Esophagus squamous epithelium (tissue), 5 donors: ENCODE measurements around the gene ZFAND3. TPM values are rescaled to one million over a fixed set of nuclear protein-coding genes. Genes with fewer than 3 reads are reported as not detected.
"Not testable (repeated sequence)": the region's sequence is repeated elsewhere in the genome, so short reads cannot be mapped to it uniquely, and the experiment has no call there.

Experiments
- DNase-seq: peaks from one replicate; lab custom pipeline; 2025; lab: John Stamatoyannopoulos, UW
- H3K27ac ChIP-seq, 4 donors: fragments of 200-600 bp; sonication (generic); one replicate each; pipeline ENCODE4 v1.5.1; 2016 to 2019; ENCODE audit warnings: mild to moderate bottlenecking in 1 of 4
- H3K27me3 ChIP-seq, 4 donors: fragments of 200-600 bp; sonication (generic); 1 replicate in 3 of 4; 2 replicates in 1 of 4; pipeline versions ENCODE4 v1.5.1 to v1.6.0; 2017 to 2021; ENCODE audit warnings: antibody characterized with exemption in 1 of 4
- H3K36me3 ChIP-seq, 3 donors: fragments of 200-600 bp; sonication (generic); one replicate each; pipeline ENCODE4 v1.5.1; 2016 to 2019
- H3K4me1 ChIP-seq, 3 donors: fragments of 200-600 bp; sonication (generic); one replicate each; pipeline ENCODE4 v1.5.1; 2017 to 2019
- H3K4me3 ChIP-seq, 4 donors: fragments of 200-600 bp; sonication (generic); 1 replicate in 3 of 4; 2 replicates in 1 of 4; pipeline ENCODE4 v1.5.1; 2016 to 2019; ENCODE audit warnings: mild to moderate bottlenecking in 2 of 4, moderate library complexity in 1 of 4
- H3K9me3 ChIP-seq, 3 donors: fragments of 200-600 bp; sonication (generic); one replicate each; pipeline ENCODE4 v1.5.1; 2016 to 2019
- CTCF ChIP-seq, 6 experiments: fragments of 450-650 bp in 4 of 6; fragments of 200-600 bp in 2 of 6; sonication (generic) in 2 of 6; IDR thresholded peaks; one replicate each; pipeline ENCODE4 v1.5.1; 2016 to 2019; ENCODE audit warnings: antibody characterized with exemption in 6 of 6, mild to moderate bottlenecking in 4 of 6, moderate library complexity in 4 of 6
- POLR2A ChIP-seq, 4 donors: fragments of 450-650 bp; IDR thresholded peaks; one replicate each; pipeline ENCODE4 v1.6.1; 2017; ENCODE audit warnings: antibody characterized with exemption in 4 of 4, mild to moderate bottlenecking in 4 of 4, moderate library complexity in 3 of 4
- WGBS, 2 donors: methylation state at CpG; one replicate each; pipeline ENCODE4 v1.1.5; 2018; 5-methylcytosine and 5-hydroxymethylcytosine counted together
- intact Hi-C: fragments of 100-400 bp; cut with DNase I; formaldehyde crosslinking; loops from one replicate; pipeline ENCODE4 v1.15.0; 2022
- total RNA-seq, 4 donors: library from RNA; depleted of rRNA; stranded (reverse); fragments of >200 nt; gene quantifications; one replicate each; pipeline ENCODE4 v1.1.0, GENCODE V29; 2016
- donor health status: DM: yes; HTN: yes; CAD: no.

Gene ZFAND3
- total RNA-seq, 4 donors from 2014 or later, result 15.7 to 23.8 (median 20.9) TPM

GRCh38 chr6:38117281-38117680 lies 297.8 kb downstream of the ZFAND3 start:
- DNase-seq, result no peak
- TF ChIP-seq CTCF (IDR thresholded peaks at IDR 0.05) (no peak), POLR2A (IDR thresholded peaks at IDR 0.05) (no peak)
- Histone ChIP-seq H3K9me3 (no peaks in the 10 kb centered on the region), H3K4me1 (peaks cover 0 to 46% (median 6%) of the 10 kb centered on the region in 3 donors), H3K4me3 (no peak overlapping the region), H3K36me3 (peaks cover 0 to 46% (median 0%) of the 10 kb centered on the region in 3 donors), H3K27me3 (no peaks in the 10 kb centered on the region), H3K27ac (no peak overlapping the region)
- intact Hi-C loops, result no loop called here
- WGBS, 2 donors, result 83 to 89% methylated on average over 1 of the region's 1 CpG

- H3K9me3 ChIP-seq, result no peaks in the 10 kb centered on the region
- peaks cover 0 to 43% (median 6%) of the 10 kb centered on the region in 3 donors for H3K4me1 ChIP-seq
- no peak for DNase-seq
- TF ChIP-seq POLR2A (IDR thresholded peaks at IDR 0.05) (no peak), CTCF (IDR thresholded peaks at IDR 0.05) (no peak)
- H3K27ac ChIP-seq, result no peak overlapping the region
- 43 to 44% methylated on average over 1 to 2 of the region's 2 CpGs for WGBS, 2 donors
- intact Hi-C loops, result no loop called here
- H3K4me3 ChIP-seq, result no peak overlapping the region
- H3K36me3 ChIP-seq, result peaks cover 0 to 62% (median 0%) of the 10 kb centered on the region in 3 donors
- H3K27me3 ChIP-seq, result no peaks in the 10 kb centered on the region
Observed at GRCh38 chr6:38118791-38119365, 299.4 kb downstream of the ZFAND3 start.

- 78% methylated on average over 6 of the region's 6 CpGs for WGBS, 2 donors
- H3K4me3 ChIP-seq, result no peak overlapping the region
- TF ChIP-seq CTCF (IDR thresholded peaks at IDR 0.05) (no peak), POLR2A (IDR thresholded peaks at IDR 0.05) (no peak)
- peaks cover 0 to 37% (median 4%) of the 10 kb centered on the region in 3 donors for H3K4me1 ChIP-seq
- intact Hi-C loops, result no loop called here
- H3K27ac ChIP-seq, result no peak overlapping the region
- DNase-seq, result no peak
- peaks cover 0 to 68% (median 0%) of the 10 kb centered on the region in 3 donors for H3K36me3 ChIP-seq
- no peaks in the 10 kb centered on the region for H3K9me3 ChIP-seq
- H3K27me3 ChIP-seq, result no peaks in the 10 kb centered on the region
Observed at GRCh38 chr6:38119516-38119915, 300.0 kb downstream of the ZFAND3 start.

GRCh38 chr6:38124224-38124926 lies 304.8 kb downstream of the ZFAND3 start:
- not testable (repeated sequence) for DNase-seq, H3K4me1 ChIP-seq

GRCh38 chr6:38127284-38127683 lies 307.8 kb downstream of the ZFAND3 start:
- intact Hi-C loops, result no loop called here
- Histone ChIP-seq H3K9me3 (no peaks in the 10 kb centered on the region), H3K36me3 (peaks cover 0 to 36% (median 0%) of the 10 kb centered on the region in 3 donors), H3K27me3 (no peaks in the 10 kb centered on the region), H3K27ac (no peak overlapping the region), H3K4me3 (no peak overlapping the region), H3K4me1 (no peaks in the 10 kb centered on the region)
- no peak for TF ChIP-seq POLR2A (IDR thresholded peaks at IDR 0.05)
- no peak for DNase-seq
- 98 to 100% methylated on average over 4 of the region's 4 CpGs for WGBS, 2 donors

More at GRCh38 chr6:38124224-38124926, 304.8 kb downstream of the ZFAND3 start:
- H3K27ac ChIP-seq, intact Hi-C loops, H3K4me3 ChIP-seq, H3K27me3 ChIP-seq, H3K9me3 ChIP-seq: not testable (repeated sequence)
- peaks cover 0 to 60% (median 0%) of the 10 kb centered on the region in 3 donors for H3K36me3 ChIP-seq
- WGBS, 2 donors, result 92 to 97% methylated on average over 6 to 8 of the region's 40 CpGs

GRCh38 chr6:38131527-38131965 lies 312.0 kb downstream of the ZFAND3 start:
- no peaks in the 10 kb centered on the region for H3K27me3 ChIP-seq
- H3K9me3 ChIP-seq, result no peaks in the 10 kb centered on the region
- no peak for TF ChIP-seq CTCF (IDR thresholded peaks at IDR 0.05)
- no peak overlapping the region for H3K27ac ChIP-seq
- peaks cover 0 to 37% (median 0%) of the 10 kb centered on the region in 3 donors for H3K36me3 ChIP-seq
- intact Hi-C loops, result no loop called here
- no peak overlapping the region for H3K4me3 ChIP-seq
- no peaks in the 10 kb centered on the region for H3K4me1 ChIP-seq
- DNase-seq, result no peak
